NCI-H226 (cell line): ENCODE data around the gene TMEM220.
"Not testable (repeated sequence)": the region's sequence is repeated elsewhere in the genome, so short reads cannot be mapped to it uniquely, and the experiment has no call there.

Experiments
- DNase-seq: peaks from one replicate; pipeline ENCODE4 v3.0.0-alpha.2; 2015

The TMEM220 gene

DNA sequence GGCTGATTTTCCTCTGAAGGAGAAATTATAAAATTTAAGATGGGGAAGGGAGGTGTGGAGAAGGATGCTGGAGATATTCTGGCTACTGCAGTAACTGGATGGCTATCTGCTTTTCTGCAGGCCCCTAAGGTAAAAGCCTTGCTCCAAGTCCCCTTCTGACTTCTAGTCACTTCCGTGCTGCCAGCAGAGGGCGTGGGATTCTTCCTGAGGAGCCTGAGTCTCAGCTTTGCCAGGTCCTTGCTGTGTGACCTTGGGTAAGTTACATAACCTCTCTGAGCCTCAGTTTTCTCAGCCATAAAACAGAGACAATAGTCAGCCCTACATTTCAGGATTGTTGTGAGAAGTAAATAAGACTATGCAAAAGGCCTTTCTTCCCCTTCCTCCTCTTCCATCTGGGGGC lies 24.3 kb upstream of the TMEM220 start:
- peak; percentile 12 for DNase-seq

- no peak for DNase-seq
Measured at GRCh38 chr17:10752696-10753095, 22.9 kb upstream of the TMEM220 start.

- no peak for DNase-seq
Measured at GRCh38 chr17:10751563-10751962, 21.7 kb upstream of the TMEM220 start.

DNA sequence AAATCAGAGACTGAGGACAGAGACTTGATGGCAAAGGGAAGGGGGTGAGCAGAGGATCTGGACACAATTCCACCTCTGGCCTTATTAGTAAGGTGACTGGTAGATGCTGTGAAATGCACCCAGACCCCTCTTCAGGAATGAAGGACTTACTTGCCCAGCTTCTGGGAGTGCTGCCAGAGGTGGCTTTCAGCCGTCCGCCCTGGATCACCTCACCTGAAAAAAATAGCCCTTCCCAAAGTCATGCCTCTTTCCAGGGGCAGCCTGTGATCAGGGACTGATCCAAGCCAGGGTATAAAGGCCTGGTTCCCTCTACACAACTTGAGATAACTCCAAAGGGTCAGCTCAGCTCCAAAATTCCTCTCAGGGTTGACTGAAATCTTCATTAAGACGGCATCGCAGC lies 20.4 kb upstream of the TMEM220 start:
- no peak for DNase-seq

DNA sequence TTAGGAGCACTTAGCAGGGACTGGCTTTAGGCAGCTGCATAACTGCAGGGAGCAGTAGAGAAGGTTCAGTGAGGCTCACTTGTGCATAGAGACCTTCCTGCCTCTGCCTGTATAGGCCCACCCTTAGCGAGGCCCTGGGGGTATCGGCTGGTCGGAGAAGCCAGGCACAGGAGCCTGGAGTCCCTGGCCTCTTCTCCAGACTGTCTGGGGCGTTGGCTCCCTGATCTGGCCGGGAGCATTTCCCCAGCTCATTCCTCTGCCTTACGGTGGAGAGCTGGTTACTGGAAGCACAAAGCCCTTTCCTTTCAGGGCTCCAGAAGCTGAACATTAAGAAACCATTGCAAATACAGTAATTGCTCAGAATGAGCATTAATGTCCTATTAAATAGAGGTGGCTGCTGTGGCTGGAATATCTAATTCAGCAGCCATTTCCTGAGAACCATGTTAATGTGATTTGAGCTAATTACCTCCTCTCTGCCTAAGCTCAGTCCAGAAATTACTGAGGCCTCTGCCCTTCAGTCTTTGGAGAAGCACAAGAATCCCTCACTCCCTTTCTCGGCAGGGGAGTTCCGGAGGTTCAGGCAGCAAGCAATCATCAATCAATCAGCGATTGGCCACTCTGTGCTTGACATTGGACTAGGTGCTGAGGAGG lies 18.8 kb upstream of the TMEM220 start:
- no peak for DNase-seq

DNA sequence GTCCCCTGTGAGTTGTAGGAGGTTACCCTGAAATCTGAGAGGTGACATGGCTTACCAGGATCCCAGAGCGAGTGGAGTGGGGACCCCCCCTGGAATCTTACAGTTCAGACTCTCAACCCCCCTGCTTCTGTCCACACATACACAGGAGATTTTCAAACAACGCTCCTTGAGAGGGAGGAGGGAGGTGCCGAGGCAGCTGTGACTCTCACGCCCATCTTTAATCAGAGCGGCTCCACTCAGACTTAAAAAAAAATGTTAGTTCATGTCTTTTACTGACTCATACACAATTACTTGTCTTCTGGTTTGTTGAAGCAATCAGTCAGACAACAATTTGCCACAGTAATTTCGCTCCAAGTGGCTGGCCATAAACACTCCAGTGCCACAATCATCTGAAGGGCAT lies 15.4 kb upstream of the TMEM220 start:
- no peak for DNase-seq

DNA sequence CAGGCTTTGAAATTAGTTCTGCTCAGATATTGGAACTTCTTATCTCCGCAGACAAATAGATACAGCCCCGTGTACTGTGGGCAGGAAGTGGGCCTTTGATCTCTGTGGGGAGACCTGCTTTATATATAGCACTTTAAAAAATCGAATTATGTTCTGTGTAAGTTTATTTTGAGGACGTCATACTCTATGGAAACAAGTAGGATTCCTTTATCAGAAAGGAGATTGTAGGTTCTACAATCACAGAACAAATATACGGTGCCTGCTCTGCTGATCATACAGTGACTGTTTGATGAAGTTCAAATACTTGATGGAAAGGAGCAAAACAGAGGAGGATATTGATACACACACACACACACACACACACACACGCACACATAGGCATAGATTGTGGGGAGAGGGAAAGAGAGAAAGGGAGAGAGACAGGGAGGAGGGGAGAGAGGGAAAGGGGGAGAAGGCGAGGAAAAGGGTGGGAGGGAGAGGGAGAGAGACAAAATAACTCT lies 14.7 kb upstream of the TMEM220 start:
- no peak for DNase-seq

DNA sequence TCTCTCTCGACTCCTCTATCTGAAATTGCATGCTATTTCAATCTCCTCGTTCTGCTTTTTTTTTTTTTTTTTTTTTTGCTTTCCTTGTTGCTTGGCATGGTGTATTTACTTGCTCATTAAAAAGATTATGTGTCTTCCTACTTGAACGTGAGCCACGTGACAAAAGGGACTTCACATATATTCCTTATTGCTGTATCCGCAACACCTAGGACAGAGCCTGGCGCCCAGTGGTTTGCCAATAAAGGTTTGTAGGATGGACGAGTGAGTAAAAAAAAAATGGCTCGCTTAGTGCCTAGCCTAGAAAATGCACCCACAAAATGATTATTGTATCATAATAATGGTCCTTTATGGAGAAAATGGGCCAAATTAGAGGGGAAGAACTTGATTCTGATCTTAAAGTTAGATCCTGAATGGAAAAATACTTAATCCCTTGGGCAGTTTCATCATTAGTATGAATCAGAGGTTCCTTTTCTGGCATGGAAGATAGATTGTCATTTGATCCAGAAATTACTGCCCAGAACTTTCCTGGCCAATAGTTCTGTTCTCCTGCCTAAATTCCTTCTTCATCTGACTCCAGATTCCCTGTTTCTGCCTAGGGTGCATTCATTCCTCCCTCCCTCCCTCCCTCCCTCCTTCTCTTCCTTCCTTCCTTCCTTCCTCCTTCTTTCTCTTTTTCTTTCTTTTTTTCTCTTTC lies 13.6 kb upstream of the TMEM220 start:
- DNase-seq = no peak

GRCh38 chr17:10742431-10742830 lies 12.6 kb upstream of the TMEM220 start:
- no peak for DNase-seq

DNA sequence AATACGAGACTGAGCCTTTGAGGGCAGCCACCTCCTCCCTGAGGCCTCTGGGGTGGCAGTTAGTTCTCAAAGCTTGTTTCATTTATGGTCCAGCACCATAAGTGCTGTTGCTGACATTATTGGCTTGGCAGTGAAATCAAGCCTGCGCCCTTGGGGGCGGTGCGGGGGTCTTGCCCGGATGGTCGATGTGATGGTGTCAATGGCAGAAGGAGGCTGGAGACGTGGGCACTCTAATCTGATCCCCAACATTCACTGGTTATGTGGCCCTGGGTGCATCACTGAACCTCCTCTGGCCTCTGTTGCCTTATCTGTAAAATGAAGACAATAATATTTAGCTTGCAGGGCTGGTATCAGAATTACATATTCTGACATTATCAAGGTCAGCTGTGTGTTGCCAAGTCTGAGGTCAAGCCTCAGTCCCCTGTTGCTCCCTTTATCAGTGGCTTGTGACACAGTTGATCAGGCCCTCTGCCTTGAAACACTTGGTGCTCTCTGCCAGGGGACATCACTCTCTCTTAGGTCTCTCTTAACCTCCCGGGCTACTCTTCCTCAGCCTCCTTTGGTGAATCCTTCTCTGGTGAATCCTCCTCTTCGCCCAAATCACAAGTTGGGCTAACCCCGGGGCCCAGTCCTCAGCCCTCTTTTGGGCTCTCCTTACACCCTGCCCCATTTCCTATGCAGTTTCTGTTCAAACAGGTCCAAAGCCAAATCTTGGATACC lies 11.8 kb upstream of the TMEM220 start:
- no peak for DNase-seq

- DNase-seq = no peak
Measured at GRCh38 chr17:10739386-10739785, 9.6 kb upstream of the TMEM220 start.

GRCh38 chr17:10738521-10739258 lies 8.9 kb upstream of the TMEM220 start:
- DNase-seq = no peak

GRCh38 chr17:10737736-10738135 lies 7.9 kb upstream of the TMEM220 start:
- DNase-seq = no peak

GRCh38 chr17:10737168-10737622 lies 7.4 kb upstream of the TMEM220 start:
- DNase-seq = peak; percentile 42

DNA sequence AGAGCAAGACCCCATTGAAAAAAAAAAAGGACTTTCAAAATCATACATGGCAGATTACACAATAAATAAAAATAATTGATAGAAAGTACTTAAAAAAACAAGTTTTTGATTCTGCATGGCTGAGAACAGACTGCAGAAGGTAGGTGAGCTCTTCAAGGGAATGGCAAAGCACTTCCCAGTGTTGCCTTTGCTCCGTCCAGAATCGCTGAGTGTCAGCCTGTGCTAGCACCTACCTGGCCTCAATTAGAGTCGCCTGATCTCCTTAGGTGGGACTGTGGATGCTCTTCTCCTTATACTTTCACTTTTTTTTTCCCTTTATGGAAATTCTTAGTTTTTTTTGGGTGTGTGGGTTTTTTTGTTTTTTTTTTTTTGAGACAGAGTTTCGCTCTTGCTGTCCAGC lies 6.0 kb upstream of the TMEM220 start:
- no peak for DNase-seq

DNA sequence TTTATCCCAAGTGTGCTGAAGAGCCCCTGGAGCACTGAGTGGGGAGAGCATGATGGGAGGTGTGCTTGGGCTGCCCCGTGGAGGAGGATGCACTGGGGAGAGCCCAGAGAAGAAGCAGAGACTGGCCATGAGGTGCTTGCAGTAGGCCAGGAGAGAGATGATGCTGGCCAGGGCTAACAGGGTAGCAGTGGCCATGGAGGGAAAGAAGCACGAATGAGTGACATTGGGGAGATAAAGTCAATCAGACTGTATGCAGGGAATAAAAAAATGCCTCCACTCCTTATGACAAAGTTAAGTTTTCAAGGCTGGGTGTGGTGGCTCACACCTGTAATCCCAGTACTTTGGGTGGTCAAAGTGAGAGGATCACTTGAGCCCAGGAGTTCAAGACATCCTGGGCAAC lies 5.4 kb upstream of the TMEM220 start:
- DNase-seq = no peak

DNA sequence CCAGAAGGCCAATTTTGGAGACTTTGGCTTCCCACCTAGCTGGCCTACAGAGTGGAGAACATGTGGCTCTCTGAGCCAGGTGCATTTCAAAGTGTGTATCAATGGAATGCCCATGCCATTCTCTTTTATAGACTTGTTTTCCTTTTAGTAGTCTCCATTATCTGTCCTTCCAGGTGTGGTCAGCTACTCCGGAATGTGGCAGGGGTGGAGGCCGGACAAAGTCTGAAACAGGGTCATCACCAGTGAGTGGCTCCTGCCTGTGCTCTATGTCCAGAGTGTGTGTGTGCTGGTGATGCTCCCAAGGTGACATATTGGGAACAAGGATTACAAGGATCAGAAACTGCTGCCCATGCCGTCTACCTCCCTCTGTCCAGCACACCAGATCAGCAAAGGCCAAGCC lies 3.8 kb upstream of the TMEM220 start:
- no peak for DNase-seq

DNA sequence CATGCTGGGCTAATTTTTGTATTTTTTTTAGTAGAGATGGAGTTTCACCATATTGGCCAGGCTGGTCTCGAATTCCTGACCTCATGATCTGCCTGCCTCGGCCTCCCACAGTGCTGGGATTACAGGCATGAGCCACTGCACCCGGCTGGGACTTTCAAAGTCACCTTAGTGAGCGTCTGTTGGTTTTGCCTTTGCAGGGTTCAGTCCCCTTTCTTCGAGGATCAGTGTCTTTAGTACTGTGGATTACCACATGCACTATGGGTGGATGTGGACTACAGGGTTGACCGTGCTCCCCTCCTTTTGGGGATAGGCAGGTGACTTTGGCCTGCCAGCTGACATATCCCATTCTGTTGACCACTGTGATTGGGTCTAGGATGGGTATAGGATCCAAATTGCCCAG lies 2.3 kb upstream of the TMEM220 start:
- DNase-seq = not testable (repeated sequence)

GRCh38 chr17:10731408-10731879 lies 1.6 kb upstream of the TMEM220 start:
- DNase-seq = no peak

GRCh38 chr17:10730247-10730646 lies 424 bp upstream of the TMEM220 start:
- not testable (repeated sequence) for DNase-seq

GRCh38 chr17:10728331-10728892 lies 1.4 kb downstream of the TMEM220 start:
- DNase-seq = no peak

DNA sequence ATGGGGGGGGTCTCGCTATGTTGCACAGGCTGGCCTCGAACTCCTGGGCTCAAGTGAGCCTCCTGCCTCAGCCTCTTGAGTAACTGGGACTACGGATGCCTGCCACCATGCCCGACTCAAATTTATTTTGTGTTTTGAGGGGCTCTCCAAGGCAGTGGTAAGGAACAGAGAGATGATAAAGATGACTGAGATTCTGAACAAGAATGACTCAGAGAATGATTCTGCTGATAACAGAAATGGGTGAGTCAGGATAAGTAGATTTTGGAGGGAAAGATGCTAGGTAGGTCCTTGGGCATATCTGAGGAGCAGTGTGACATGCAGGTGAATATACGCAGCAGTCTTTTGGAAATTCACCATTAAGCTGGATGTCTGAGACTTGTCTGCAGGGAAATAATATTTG lies 2.6 kb downstream of the TMEM220 start:
- no peak for DNase-seq

DNA sequence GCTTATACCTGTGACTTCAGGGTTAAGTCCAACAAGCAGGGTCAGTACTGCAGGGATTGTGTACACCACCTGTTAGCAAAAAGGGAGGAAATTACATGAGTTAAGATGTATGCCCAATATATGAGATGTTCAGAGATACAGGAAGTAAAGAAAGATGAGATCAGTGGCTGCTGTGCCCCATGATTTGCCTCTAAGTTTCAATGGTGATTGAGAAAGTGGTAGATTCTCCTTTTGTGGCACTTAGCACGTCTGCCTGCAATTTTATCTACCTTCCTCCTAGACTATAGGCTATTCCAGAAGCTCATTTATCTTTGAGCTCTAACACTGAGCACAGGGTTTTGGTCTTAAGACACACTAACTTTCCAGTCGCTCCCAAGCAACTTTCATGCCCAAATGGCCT lies 3.6 kb downstream of the TMEM220 start:
- no peak for DNase-seq
